ENCODE data around the gene ABHD16A. TPM values are rescaled to one million over a fixed set of nuclear protein-coding genes. Genes with fewer than 3 reads are reported as not detected.

ABHD16A gene
- total RNA-seq, 4 donors from 2014 or later, result 39.2 to 82.9 (median 57.5) TPM

DNA sequence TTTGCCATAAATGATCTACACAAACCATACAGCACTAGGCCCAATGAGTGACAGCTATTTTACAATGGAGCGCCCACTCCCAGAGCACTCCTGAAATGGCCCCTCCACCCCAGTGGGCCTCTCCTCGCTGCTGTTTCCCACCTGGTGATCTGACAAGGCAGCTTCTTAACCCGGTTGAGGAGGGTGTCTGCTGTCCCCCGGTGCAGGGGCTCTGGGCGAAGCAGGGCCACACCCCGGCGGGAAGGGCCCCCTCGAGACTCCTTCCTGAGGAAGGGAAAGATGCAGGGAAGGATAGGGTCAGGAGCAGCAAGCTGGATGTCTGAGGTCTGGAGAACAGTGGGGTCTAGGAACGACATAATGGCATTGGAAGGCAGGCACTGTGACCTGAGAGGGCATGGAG lies 10.2 kb downstream of the ABHD16A start:
- in situ Hi-C loops (cut with MboI; ENCODE audit: low sequenced_read_pairs in 4 of 4) (loop anchor here in 1 of 4 donors (25.0 kb wide), 1 partner anchor 269 kb away; the partner anchor contains the start of genes DXO, NELFE and SKIC2), intact Hi-C loops (cut with DNase I; ENCODE audit: low total_unique reads) (no loop called here)
- Histone ChIP-seq H3K27ac (no peak overlapping the region), H3K27me3 (no peaks in the 10 kb centered on the region), H3K9me3 (no peaks in the 10 kb centered on the region), H3K36me3 (peaks cover 0 to 94% of the 10 kb centered on the region in 2 donors), H3K4me1 (peaks cover 0 to 7% of the 10 kb centered on the region in 2 donors), H3K4me3 (no peak overlapping the region)
- no peak for ATAC-seq
- no peak for DNase-seq
- TF ChIP-seq, protein P1, sequence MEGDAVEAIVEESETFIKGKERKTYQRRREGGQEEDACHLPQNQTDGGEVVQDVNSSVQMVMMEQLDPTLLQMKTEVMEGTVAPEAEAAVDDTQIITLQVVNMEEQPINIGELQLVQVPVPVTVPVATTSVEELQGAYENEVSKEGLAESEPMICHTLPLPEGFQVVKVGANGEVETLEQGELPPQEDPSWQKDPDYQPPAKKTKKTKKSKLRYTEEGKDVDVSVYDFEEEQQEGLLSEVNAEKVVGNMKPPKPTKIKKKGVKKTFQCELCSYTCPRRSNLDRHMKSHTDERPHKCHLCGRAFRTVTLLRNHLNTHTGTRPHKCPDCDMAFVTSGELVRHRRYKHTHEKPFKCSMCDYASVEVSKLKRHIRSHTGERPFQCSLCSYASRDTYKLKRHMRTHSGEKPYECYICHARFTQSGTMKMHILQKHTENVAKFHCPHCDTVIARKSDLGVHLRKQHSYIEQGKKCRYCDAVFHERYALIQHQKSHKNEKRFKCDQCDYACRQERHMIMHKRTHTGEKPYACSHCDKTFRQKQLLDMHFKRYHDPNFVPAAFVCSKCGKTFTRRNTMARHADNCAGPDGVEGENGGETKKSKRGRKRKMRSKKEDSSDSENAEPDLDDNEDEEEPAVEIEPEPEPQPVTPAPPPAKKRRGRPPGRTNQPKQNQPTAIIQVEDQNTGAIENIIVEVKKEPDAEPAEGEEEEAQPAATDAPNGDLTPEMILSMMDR (IDR thresholded peaks at IDR 0.05 in 4 of 5, conservative IDR thresholded peaks at IDR 0.05 in 1 of 5), result no peak
- no peak for TF ChIP-seq POLR2A (IDR thresholded peaks at IDR 0.05)

GRCh38 chr6:31692353-31692752 lies 10.8 kb downstream of the ABHD16A start:
- in situ Hi-C loops (cut with MboI; ENCODE audit: low sequenced_read_pairs in 4 of 4), result loop anchor here in 1 of 4 donors (25.0 kb wide), 1 partner anchor 270 kb away; the partner anchor contains the start of genes DXO, NELFE and SKIC2
- DNase-seq (no peak), ATAC-seq (no peak)
- Histone ChIP-seq H3K4me1 (peaks cover 0 to 3% of the 10 kb centered on the region in 2 donors), H3K36me3 (peaks cover 0 to 99% of the 10 kb centered on the region in 2 donors), H3K9me3 (no peaks in the 10 kb centered on the region), H3K27ac (no peak overlapping the region), H3K27me3 (no peaks in the 10 kb centered on the region), H3K4me3 (no peak overlapping the region)
- TF ChIP-seq, protein P1 (IDR thresholded peaks at IDR 0.05 in 4 of 5, conservative IDR thresholded peaks at IDR 0.05 in 1 of 5), result no peak
- no peak for TF ChIP-seq POLR2A (IDR thresholded peaks at IDR 0.05)
- intact Hi-C loops (cut with DNase I; ENCODE audit: low total_unique reads), result no loop called here

GRCh38 chr6:31691564-31692108 lies 11.5 kb downstream of the ABHD16A start:
- no peaks in the 10 kb centered on the region for H3K27me3 ChIP-seq
- no peaks in the 10 kb centered on the region for H3K9me3 ChIP-seq
- H3K36me3 ChIP-seq, result peaks cover 0 to 100% of the 10 kb centered on the region in 2 donors
- intact Hi-C loops (cut with DNase I; ENCODE audit: low total_unique reads), result no loop called here
- ATAC-seq (no peak), DNase-seq (no peak)
- in situ Hi-C loops (cut with MboI; ENCODE audit: low sequenced_read_pairs in 4 of 4), result loop anchor here in 1 of 4 donors (25.0 kb wide), 1 partner anchor 271 kb away; the partner anchor contains the start of genes DXO, NELFE and SKIC2
- no peak overlapping the region for H3K4me3 ChIP-seq
- no peak overlapping the region for H3K27ac ChIP-seq
- H3K4me1 ChIP-seq, result no peaks in the 10 kb centered on the region
- TF ChIP-seq, protein P1 (IDR thresholded peaks at IDR 0.05 in 4 of 5, conservative IDR thresholded peaks at IDR 0.05 in 1 of 5), result no peak
- no peak for TF ChIP-seq POLR2A (IDR thresholded peaks at IDR 0.05)

GRCh38 chr6:31691078-31691463 lies 12.1 kb downstream of the ABHD16A start:
- intact Hi-C loops (cut with DNase I; ENCODE audit: low total_unique reads), result no loop called here
- no peaks in the 10 kb centered on the region for H3K27me3 ChIP-seq
- H3K27ac ChIP-seq, result no peak overlapping the region
- H3K9me3 ChIP-seq, result no peaks in the 10 kb centered on the region
- H3K4me3 ChIP-seq, result no peak overlapping the region
- TF ChIP-seq, protein P1 (IDR thresholded peaks at IDR 0.05 in 4 of 5, conservative IDR thresholded peaks at IDR 0.05 in 1 of 5), result no peak
- no peak for TF ChIP-seq POLR2A (IDR thresholded peaks at IDR 0.05)
- H3K36me3 ChIP-seq, result peaks cover 0 to 100% of the 10 kb centered on the region in 2 donors
- DNase-seq (no peak), ATAC-seq (no peak)
- no peaks in the 10 kb centered on the region for H3K4me1 ChIP-seq
- in situ Hi-C loops (cut with MboI; ENCODE audit: low sequenced_read_pairs in 4 of 4), result loop anchor here in 1 of 4 donors (25.0 kb wide), 1 partner anchor 271 kb away; the partner anchor contains the start of genes DXO, NELFE and SKIC2
